ENCODE data around the gene LMO1. TPM values are rescaled to one million over a fixed set of nuclear protein-coding genes. Genes with fewer than 3 reads are reported as not detected.

The LMO1 gene
- total RNA-seq, 1 donor from 2014 or later: 0.43 TPM

- no peak for TF ChIP-seq CTCF (IDR thresholded peaks at IDR 0.05; ENCODE audit: unreplicated experiment)
- H3K27ac Mint-ChIP-seq: no peak overlapping the region
- H3K27me3 Mint-ChIP-seq: peaks cover 35% of the 10 kb centered on the region
- H3K4me1 Mint-ChIP-seq (ENCODE audit: low read depth): no peaks in the 10 kb centered on the region
- no peak for DNase-seq (ENCODE audit: low spot score, unreplicated experiment)
- no peak overlapping the region for H3K4me3 Mint-ChIP-seq (ENCODE audit: low read depth)
- no peaks in the 10 kb centered on the region for H3K36me3 Mint-ChIP-seq (ENCODE audit: insufficient read depth)
- H3K9me3 Mint-ChIP-seq (ENCODE audit: low read depth): peaks cover 6% of the 10 kb centered on the region
Measured at GRCh38 chr11:8277691-8278090, 14.0 kb upstream of the LMO1 start.

DNA sequence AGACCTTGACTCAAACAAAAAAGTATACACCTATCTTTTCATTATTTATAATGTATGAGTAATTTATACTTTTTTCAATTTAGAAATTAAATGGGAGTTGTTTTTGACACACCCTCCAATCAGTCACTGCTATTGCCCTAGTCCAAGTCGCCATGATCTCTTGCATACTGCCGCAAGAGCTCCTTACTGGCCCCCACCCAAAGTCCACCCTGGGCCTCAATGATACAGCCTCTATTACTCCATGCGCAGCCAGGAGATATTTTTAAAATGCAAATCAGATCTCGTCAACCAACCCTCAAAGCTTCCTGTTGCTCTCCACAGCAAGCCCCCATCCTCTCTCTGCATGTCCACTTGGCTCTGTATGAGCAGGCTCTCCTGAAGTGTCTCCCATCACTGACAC is 12.8 kb upstream of the LMO1 start:
- no peak for TF ChIP-seq CTCF (IDR thresholded peaks at IDR 0.05; ENCODE audit: unreplicated experiment)
- H3K27me3 Mint-ChIP-seq: peaks cover 46% of the 10 kb centered on the region

GRCh38 chr11:8273287-8273686 is 9.6 kb upstream of the LMO1 start:
- Mint-ChIP-seq H3K4me1 (ENCODE audit: low read depth) (no peaks in the 10 kb centered on the region), H3K27me3 (peaks cover 67% of the 10 kb centered on the region), H3K9me3 (ENCODE audit: low read depth) (peaks cover 6% of the 10 kb centered on the region), H3K27ac (no peak overlapping the region), H3K36me3 (ENCODE audit: insufficient read depth) (no peaks in the 10 kb centered on the region), H3K4me3 (ENCODE audit: low read depth) (no peak overlapping the region)
- TF ChIP-seq CTCF (IDR thresholded peaks at IDR 0.05; ENCODE audit: unreplicated experiment): no peak
- DNase-seq (ENCODE audit: low spot score, unreplicated experiment): no peak

More for the DNA sequence above, 12.8 kb upstream of the LMO1 start:
- peaks cover 6% of the 10 kb centered on the region for H3K9me3 Mint-ChIP-seq (ENCODE audit: low read depth)
- no peaks in the 10 kb centered on the region for H3K4me1 Mint-ChIP-seq (ENCODE audit: low read depth)
- H3K36me3 Mint-ChIP-seq (ENCODE audit: insufficient read depth): no peaks in the 10 kb centered on the region
- H3K27ac Mint-ChIP-seq: no peak overlapping the region
- DNase-seq (ENCODE audit: low spot score, unreplicated experiment): no peak
- no peak overlapping the region for H3K4me3 Mint-ChIP-seq (ENCODE audit: low read depth)

DNA sequence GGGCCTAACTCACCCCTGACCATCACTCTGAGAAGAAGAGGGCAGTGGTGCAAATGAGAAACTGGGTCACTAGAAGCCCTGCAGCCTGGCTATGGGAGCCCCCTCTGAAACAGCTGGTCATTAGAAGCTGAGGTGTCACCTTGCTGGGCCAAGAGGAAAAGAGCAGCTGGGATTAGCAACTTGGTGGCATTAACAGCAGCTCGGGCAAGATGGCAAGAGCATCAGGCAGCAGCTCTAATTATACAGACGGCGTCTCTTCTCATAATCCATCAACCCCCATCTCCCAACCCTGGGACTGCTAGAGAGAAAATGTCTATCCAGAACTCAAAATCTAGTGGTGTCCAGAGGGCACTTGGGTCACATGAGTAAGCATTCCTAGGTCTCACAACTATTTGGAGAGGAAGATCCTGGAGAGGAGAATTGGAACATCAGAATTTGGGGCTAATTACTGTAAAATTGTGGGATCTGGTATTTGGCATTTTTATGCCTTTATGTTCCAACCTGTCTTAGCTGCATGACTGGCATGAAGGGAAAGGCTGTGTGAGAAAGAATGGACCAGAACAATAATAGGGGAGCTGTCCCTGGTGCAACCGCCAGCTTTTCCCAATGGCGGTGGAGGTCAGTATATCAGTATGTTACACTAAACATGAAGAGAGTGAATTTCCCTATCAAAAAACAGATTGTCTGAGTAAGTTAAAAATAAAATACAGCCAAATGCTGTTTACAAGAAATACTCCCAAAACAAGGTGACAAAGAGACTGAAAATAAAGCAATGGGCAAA is 7.6 kb upstream of the LMO1 start:
- no peak for TF ChIP-seq CTCF (IDR thresholded peaks at IDR 0.05; ENCODE audit: unreplicated experiment)
- no peak overlapping the region for H3K4me3 Mint-ChIP-seq (ENCODE audit: low read depth)
- no peak for DNase-seq (ENCODE audit: low spot score, unreplicated experiment)
- H3K4me1 Mint-ChIP-seq (ENCODE audit: low read depth): no peaks in the 10 kb centered on the region
- peaks cover 73% of the 10 kb centered on the region for H3K27me3 Mint-ChIP-seq
- no peak overlapping the region for H3K27ac Mint-ChIP-seq
- H3K9me3 Mint-ChIP-seq (ENCODE audit: low read depth): peaks cover 6% of the 10 kb centered on the region
- H3K36me3 Mint-ChIP-seq (ENCODE audit: insufficient read depth): no peaks in the 10 kb centered on the region

- H3K27ac Mint-ChIP-seq: no peak overlapping the region
- no peak for DNase-seq (ENCODE audit: low spot score, unreplicated experiment)
- H3K27me3 Mint-ChIP-seq: peaks cover 80% of the 10 kb centered on the region
Measured at GRCh38 chr11:8269636-8270035, 6.0 kb upstream of the LMO1 start.

More at GRCh38 chr11:8269636-8270035, 6.0 kb upstream of the LMO1 start:
- Mint-ChIP-seq H3K9me3 (ENCODE audit: low read depth) (peaks cover 6% of the 10 kb centered on the region), H3K36me3 (ENCODE audit: insufficient read depth) (no peaks in the 10 kb centered on the region), H3K4me1 (ENCODE audit: low read depth) (no peaks in the 10 kb centered on the region), H3K4me3 (ENCODE audit: low read depth) (no peak overlapping the region)
- TF ChIP-seq CTCF (IDR thresholded peaks at IDR 0.05; ENCODE audit: unreplicated experiment): no peak

Data from progenitor cell of endocrine pancreas (in vitro differentiated cells).